ENCODE data around the gene FANCM.

GRCh38 chr14:45222485-45223262, 86.9 kb downstream of the FANCM start:
- TF ChIP-seq CTCF (IDR thresholded peaks at IDR 0.05; ENCODE audit: low read depth, low read length, poor library complexity, severe bottlenecking) (no peak), EZH2phosphoT487 (IDR thresholded peaks at IDR 0.05; ENCODE audit: borderline replicate concordance, low read length) (no peak)

All from DOHH2 (cell line).